ENCODE results near the gene GSE1. TPM values are rescaled to one million over a fixed set of nuclear protein-coding genes. Genes with fewer than 3 reads are reported as not detected.

Gene GSE1
- total and polyA plus RNA-seq, 9 of the 15 experiments (the other 6 are each of a cell fraction or from before 2014, with no cell fraction given), result 12.2 to 244 (median 57.9) TPM

DNA sequence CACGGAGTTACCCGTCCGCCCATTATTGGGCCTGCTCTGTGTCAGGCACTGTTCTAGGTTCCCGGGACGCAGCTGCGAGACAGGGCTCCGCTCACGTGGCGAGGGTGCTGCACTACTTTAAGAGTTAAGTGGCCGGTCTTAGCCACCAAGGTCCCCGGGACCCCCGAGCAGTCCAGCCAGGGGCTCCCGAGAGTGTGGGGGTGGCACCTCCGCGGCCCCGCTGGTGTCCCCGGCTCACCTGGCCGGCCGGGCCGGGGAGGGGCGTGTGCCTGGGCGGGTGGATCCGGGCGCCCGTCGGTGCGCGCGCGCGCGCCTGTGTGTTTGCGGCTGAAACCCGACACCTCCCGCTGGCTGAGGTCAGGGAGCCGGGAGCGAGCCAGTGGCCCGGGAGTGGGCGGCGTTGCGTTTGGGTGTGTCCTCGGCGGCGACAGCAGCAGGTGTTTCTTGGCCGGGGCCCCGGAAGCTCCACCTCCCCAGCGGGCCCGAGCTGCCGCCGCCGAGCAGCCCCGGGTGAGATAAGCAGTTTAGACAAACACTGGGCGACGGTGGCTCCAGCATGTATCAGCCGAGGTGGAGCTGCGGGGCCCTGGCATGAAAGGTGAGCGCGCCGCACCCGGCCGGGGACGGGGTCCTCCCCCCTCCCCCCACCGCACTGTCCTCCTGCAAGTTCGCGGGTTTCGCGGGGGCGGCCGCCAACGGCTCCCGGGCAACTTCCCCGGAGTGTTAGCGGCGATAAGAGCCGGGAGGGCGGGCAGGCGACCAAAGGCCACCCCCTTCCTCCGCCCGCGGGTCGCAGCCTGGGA lies at the start of gene GSE1 (continued):
- TF ChIP-seq, protein P1, sequence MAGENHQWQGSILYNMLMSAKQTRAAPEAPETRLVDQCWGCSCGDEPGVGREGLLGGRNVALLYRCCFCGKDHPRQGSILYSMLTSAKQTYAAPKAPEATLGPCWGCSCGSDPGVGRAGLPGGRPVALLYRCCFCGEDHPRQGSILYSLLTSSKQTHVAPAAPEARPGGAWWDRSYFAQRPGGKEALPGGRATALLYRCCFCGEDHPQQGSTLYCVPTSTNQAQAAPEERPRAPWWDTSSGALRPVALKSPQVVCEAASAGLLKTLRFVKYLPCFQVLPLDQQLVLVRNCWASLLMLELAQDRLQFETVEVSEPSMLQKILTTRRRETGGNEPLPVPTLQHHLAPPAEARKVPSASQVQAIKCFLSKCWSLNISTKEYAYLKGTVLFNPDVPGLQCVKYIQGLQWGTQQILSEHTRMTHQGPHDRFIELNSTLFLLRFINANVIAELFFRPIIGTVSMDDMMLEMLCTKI (IDR thresholded peaks at IDR 0.05; ENCODE audit: partially characterized antibody), result no peak
- peak; percentile 58 for TF ChIP-seq MYC (IDR thresholded peaks at IDR 0.05; ENCODE audit: low read depth, low read length)
- no peak for TF ChIP-seq MYC (CRISPR knock-in tag; IDR thresholded peaks at IDR 0.05; ENCODE audit: borderline replicate concordance, low read depth)
- TF ChIP-seq JUN (IDR thresholded peaks at IDR 0.05; ENCODE audit: borderline replicate concordance, low read depth, low read length), result no peak
- TF ChIP-seq JUN (CRISPR knock-in tag; IDR thresholded peaks at IDR 0.05; ENCODE audit: borderline replicate concordance), result no peak
- TF ChIP-seq ZNF253 (CRISPR knock-in tag; conservative IDR thresholded peaks at IDR 0.05), result no peak
- TF ChIP-seq STAG1 (CRISPR knock-in tag; IDR thresholded peaks at IDR 0.05; ENCODE audit: borderline replicate concordance), result no peak
- TF ChIP-seq, protein P2, sequence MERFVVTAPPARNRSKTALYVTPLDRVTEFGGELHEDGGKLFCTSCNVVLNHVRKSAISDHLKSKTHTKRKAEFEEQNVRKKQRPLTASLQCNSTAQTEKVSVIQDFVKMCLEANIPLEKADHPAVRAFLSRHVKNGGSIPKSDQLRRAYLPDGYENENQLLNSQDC (CRISPR knock-in tag; IDR thresholded peaks at IDR 0.05), result no peak
- TF ChIP-seq PHB2 (IDR thresholded peaks at IDR 0.05; ENCODE audit: low read depth), result no peak
- TF ChIP-seq ZNF75A (CRISPR knock-in tag; IDR thresholded peaks at IDR 0.05), result no peak
- TF ChIP-seq, protein P3, sequence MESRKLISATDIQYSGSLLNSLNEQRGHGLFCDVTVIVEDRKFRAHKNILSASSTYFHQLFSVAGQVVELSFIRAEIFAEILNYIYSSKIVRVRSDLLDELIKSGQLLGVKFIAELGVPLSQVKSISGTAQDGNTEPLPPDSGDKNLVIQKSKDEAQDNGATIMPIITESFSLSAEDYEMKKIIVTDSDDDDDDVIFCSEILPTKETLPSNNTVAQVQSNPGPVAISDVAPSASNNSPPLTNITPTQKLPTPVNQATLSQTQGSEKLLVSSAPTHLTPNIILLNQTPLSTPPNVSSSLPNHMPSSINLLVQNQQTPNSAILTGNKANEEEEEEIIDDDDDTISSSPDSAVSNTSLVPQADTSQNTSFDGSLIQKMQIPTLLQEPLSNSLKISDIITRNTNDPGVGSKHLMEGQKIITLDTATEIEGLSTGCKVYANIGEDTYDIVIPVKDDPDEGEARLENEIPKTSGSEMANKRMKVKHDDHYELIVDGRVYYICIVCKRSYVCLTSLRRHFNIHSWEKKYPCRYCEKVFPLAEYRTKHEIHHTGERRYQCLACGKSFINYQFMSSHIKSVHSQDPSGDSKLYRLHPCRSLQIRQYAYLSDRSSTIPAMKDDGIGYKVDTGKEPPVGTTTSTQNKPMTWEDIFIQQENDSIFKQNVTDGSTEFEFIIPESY (CRISPR knock-in tag; IDR thresholded peaks at IDR 0.05), result peak; percentile 55; the same call in 1 of the 2 replicates
- 0 out of 2 replicates have a peak, but pooled peaks have one; percentile 16 for TF ChIP-seq SMAD3 (CRISPR knock-in tag; conservative IDR thresholded peaks at IDR 0.05)
- TF ChIP-seq NR2C2 (CRISPR knock-in tag; IDR thresholded peaks at IDR 0.05), result no peak; the same call in 1 of the 2 replicates
- peak; percentile 66 for TF ChIP-seq NR2C2 (tag; IDR thresholded peaks at IDR 0.05)
- peak; percentile 88 for TF ChIP-seq KLF16 (IDR thresholded peaks at IDR 0.05)
- TF ChIP-seq ZNF644 (tag; IDR thresholded peaks at IDR 0.05; ENCODE audit: low read depth), result no peak
- no peak for TF ChIP-seq SMAD1 (IDR thresholded peaks at IDR 0.05; ENCODE audit: low read depth, low read length, partially characterized antibody)
- TF ChIP-seq, protein P4, sequence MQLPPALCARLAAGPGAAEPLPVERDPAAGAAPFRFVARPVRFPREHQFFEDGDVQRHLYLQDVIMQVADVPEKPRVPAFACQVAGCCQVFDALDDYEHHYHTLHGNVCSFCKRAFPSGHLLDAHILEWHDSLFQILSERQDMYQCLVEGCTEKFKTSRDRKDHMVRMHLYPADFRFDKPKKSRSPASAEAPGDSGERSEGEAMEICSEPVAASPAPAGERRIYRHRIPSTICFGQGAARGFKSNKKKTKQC (CRISPR knock-in tag; IDR thresholded peaks at IDR 0.05), result no peak
- TF ChIP-seq SPI1 (IDR thresholded peaks at IDR 0.05; ENCODE audit: borderline replicate concordance, low read depth, low read length), result no peak
- no peak for TF ChIP-seq STAT5B (CRISPR knock-in tag; IDR thresholded peaks at IDR 0.05)
- no peak for TF ChIP-seq BACH1 (tag; IDR thresholded peaks at IDR 0.05)
